PC-3 (cell line): ENCODE measurements around the gene NCBP3.
"Not testable (repeated sequence)": the region's sequence is repeated elsewhere in the genome, so short reads cannot be mapped to it uniquely, and the experiment has no call there.

ENCODE experiments used
- CTCF ChIP-seq: fragments of 300-600 bp; sonication (generic); conservative IDR thresholded peaks from 2 replicates; pipeline ENCODE4 v1.5.1; 2017; ENCODE audit warnings: antibody characterized with exemption, low read depth, mild to moderate bottlenecking, low read length
- EZH2 ChIP-seq: fragments of 300-600 bp; sonication (generic); IDR thresholded peaks from one replicate; pipeline ENCODE4 v1.6.1; 2017; ENCODE audit warnings: antibody characterized with exemption, mild to moderate bottlenecking, low read length; ENCODE audit not compliant: unreplicated experiment

GRCh38 chr17:3844556-3844955 is 1.5 kb downstream of the NCBP3 start:
- TF ChIP-seq CTCF, EZH2: not testable (repeated sequence)
